Measurements from ENCODE around the gene ACSBG1. TPM values are rescaled to one million over a fixed set of nuclear protein-coding genes. Genes with fewer than 3 reads are reported as not detected.

The ACSBG1 gene
- total RNA-seq, 1 donor from 2014 or later = 3.4 TPM

GRCh38 chr15:78232951-78233350, 1.4 kb downstream of the ACSBG1 start:
- Histone ChIP-seq H3K27me3 (no peaks in the 10 kb centered on the region), H3K36me3 (no peaks in the 10 kb centered on the region), H3K27ac (no peak overlapping the region), H3K9me3 (no peaks in the 10 kb centered on the region), H3K4me1 (no peaks in the 10 kb centered on the region), H3K4me3 (no peak overlapping the region)
- no peak for DNase-seq (ENCODE audit: extremely low spot score in 2 of 2)
- intact Hi-C loops (cut with DNase I) = no loop called here
- TF ChIP-seq, protein P1, sequence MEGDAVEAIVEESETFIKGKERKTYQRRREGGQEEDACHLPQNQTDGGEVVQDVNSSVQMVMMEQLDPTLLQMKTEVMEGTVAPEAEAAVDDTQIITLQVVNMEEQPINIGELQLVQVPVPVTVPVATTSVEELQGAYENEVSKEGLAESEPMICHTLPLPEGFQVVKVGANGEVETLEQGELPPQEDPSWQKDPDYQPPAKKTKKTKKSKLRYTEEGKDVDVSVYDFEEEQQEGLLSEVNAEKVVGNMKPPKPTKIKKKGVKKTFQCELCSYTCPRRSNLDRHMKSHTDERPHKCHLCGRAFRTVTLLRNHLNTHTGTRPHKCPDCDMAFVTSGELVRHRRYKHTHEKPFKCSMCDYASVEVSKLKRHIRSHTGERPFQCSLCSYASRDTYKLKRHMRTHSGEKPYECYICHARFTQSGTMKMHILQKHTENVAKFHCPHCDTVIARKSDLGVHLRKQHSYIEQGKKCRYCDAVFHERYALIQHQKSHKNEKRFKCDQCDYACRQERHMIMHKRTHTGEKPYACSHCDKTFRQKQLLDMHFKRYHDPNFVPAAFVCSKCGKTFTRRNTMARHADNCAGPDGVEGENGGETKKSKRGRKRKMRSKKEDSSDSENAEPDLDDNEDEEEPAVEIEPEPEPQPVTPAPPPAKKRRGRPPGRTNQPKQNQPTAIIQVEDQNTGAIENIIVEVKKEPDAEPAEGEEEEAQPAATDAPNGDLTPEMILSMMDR (IDR thresholded peaks at IDR 0.05) = no peak
- TF ChIP-seq POLR2A (IDR thresholded peaks at IDR 0.05) (no peak), POLR2AphosphoS5 (IDR thresholded peaks at IDR 0.05; ENCODE audit: insufficient read depth in 1 of 2, low read depth in 1 of 2) (no peak)

- H3K27me3 ChIP-seq = no peaks in the 10 kb centered on the region
- H3K27ac ChIP-seq = no peak overlapping the region
- no peaks in the 10 kb centered on the region for H3K36me3 ChIP-seq
- H3K9me3 ChIP-seq = no peaks in the 10 kb centered on the region
- H3K4me1 ChIP-seq = no peaks in the 10 kb centered on the region
- intact Hi-C loops (cut with DNase I) = no loop called here
- TF ChIP-seq, protein P1 (IDR thresholded peaks at IDR 0.05) = no peak
- TF ChIP-seq POLR2AphosphoS5 (IDR thresholded peaks at IDR 0.05; ENCODE audit: insufficient read depth in 1 of 2, low read depth in 1 of 2) (no peak), POLR2A (IDR thresholded peaks at IDR 0.05) (no peak)
- no peak overlapping the region for H3K4me3 ChIP-seq
- no peak for DNase-seq (ENCODE audit: extremely low spot score in 2 of 2)
These were observed 4.6 kb downstream of the ACSBG1 start for GRCh38 chr15:78229431-78230406.

DNA sequence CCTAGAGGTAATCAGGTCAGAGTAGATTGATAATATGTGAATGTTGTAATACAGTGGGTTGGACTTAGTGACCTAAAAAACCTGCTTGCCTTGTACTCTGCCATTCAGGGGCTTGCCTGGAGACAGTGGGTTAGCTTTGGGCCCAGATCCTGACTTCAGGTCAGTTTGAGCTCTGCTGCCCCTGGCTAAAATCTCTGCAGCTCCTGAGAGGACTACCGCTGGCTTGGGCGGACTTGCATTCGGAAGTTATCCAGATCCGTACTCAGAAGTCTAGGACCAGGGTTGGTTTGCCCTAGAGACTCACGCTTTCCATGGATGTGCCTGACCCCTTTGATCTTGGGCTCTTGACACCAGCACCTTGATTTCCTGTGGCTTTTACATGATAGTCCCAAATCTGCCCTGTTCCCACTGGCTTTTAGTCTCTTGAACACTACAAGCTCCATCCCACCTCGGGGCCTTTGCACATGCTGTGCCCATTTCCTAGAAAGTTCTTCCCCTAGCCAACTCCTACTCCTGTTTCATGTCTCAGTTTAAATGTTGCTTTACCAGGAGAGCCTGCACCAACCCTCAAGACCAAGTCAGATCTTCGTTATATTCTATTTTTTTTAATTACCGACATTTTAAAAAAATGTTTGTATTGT, 5.9 kb downstream of the ACSBG1 start:
- no peaks in the 10 kb centered on the region for H3K27me3 ChIP-seq
- no peak overlapping the region for H3K4me3 ChIP-seq
- TF ChIP-seq, protein P1 (IDR thresholded peaks at IDR 0.05) = no peak
- TF ChIP-seq POLR2A (IDR thresholded peaks at IDR 0.05) (no peak), POLR2AphosphoS5 (IDR thresholded peaks at IDR 0.05; ENCODE audit: insufficient read depth in 1 of 2, low read depth in 1 of 2) (no peak)
- no peak for DNase-seq (ENCODE audit: extremely low spot score in 2 of 2)
- no peaks in the 10 kb centered on the region for H3K9me3 ChIP-seq
- H3K4me1 ChIP-seq = no peaks in the 10 kb centered on the region
- intact Hi-C loops (cut with DNase I) = no loop called here
- no peak overlapping the region for H3K27ac ChIP-seq
- no peaks in the 10 kb centered on the region for H3K36me3 ChIP-seq

DNA sequence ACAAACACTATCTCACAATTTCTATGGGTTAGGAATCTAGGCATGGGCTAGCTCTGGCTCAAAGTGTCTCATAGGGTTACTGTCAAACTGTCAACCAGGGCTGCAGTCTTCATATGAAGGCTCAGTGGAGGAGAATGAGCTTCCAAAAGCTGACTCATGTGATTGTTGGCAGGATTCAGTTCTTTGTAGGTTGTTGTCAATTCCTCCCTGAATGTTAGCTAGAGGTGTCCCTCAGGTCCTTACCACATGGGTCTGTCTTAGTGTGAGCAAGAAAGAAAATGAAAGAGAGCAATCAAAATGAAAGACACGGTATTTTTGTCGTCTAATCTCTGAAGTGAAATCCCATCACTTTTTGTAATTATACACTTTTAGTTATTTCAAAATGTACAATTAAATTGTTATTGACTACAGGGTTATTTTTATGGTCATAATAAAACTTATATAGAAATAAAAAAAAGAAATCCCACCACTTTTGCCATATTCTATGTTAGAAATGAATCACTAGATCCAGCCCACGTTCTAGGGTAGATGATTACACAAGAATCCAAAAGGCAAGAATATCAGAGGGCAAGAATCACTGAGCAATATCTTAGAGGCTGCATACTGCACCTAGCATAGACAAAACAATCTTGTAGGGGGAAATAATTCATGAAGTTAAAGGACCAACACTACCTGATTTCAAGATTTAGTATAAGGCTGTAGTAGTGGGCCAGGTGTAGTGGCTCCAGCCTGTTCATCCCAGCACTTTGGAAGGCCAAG, 8.4 kb downstream of the ACSBG1 start:
- TF ChIP-seq POLR2AphosphoS5 (IDR thresholded peaks at IDR 0.05; ENCODE audit: insufficient read depth in 1 of 2, low read depth in 1 of 2) (no peak), POLR2A (IDR thresholded peaks at IDR 0.05) (no peak)
- TF ChIP-seq, protein P1 (IDR thresholded peaks at IDR 0.05) = no peak
- H3K36me3 ChIP-seq = no peaks in the 10 kb centered on the region
- no peak overlapping the region for H3K27ac ChIP-seq
- no peaks in the 10 kb centered on the region for H3K9me3 ChIP-seq
- no peaks in the 10 kb centered on the region for H3K4me1 ChIP-seq
- no peaks in the 10 kb centered on the region for H3K27me3 ChIP-seq
- intact Hi-C loops (cut with DNase I) = no loop called here
- H3K4me3 ChIP-seq = no peak overlapping the region
- no peak for DNase-seq (ENCODE audit: extremely low spot score in 2 of 2)

All from vagina (tissue), 2 donors.